Lower leg skin (tissue), 3 donors: ENCODE measurements around the gene TMEM209.

ENCODE experiments used
- POLR2A ChIP-seq, 2 donors: fragments of 450-650 bp; IDR thresholded peaks; one replicate each; pipeline ENCODE4 v1.6.1; 2016 to 2017; ENCODE audit warnings: antibody characterized with exemption in 2 of 2, mild to moderate bottlenecking in 1 of 2, moderate library complexity in 1 of 2
- TF ChIP-seq, protein P1 (sequence below), 3 donors: fragments of 450-650 bp; IDR thresholded peaks; one replicate each; pipeline ENCODE4 v1.5.1; 2016; ENCODE audit warnings: antibody characterized with exemption in 3 of 3, mild to moderate bottlenecking in 3 of 3, moderate library complexity in 2 of 3

DNA sequence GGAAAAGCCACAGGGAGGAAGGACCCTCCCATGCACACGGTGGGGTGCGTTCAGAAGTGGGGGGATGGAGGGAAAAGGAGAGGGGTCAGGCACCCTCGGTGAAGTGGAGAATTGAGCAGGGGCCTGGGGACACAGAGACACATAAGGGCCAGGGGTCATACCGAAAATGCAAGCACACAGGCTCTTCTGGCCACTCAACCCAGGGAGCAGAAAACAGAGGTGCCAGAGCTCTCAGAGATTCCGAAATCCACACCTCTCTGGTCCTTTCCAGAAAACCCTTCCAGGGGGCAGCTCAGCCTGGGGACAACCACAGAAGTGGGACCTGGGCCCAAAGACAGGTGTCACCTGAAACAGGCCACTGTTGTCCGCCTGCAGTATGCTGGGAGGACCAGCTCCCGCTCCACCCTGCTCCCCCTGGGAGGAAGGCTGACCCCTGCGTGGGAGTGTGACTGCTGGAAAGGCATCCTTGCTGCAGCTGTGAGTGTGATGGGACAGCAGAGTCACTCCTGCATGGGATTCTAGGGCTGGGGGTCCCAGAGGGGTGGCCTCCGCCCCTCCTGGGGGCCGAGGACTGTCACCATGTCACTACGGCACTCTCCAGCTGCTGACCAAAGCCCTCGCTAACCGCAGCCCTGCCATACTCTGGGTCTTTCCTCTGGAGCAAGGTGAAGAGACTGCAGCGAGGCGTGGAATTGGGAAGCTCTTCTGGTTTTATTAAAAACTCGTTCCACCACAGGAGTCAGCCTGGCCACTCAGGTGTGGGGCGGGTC, 63.1 kb downstream of the TMEM209 start:
- TF ChIP-seq, protein P1, sequence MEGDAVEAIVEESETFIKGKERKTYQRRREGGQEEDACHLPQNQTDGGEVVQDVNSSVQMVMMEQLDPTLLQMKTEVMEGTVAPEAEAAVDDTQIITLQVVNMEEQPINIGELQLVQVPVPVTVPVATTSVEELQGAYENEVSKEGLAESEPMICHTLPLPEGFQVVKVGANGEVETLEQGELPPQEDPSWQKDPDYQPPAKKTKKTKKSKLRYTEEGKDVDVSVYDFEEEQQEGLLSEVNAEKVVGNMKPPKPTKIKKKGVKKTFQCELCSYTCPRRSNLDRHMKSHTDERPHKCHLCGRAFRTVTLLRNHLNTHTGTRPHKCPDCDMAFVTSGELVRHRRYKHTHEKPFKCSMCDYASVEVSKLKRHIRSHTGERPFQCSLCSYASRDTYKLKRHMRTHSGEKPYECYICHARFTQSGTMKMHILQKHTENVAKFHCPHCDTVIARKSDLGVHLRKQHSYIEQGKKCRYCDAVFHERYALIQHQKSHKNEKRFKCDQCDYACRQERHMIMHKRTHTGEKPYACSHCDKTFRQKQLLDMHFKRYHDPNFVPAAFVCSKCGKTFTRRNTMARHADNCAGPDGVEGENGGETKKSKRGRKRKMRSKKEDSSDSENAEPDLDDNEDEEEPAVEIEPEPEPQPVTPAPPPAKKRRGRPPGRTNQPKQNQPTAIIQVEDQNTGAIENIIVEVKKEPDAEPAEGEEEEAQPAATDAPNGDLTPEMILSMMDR (IDR thresholded peaks at IDR 0.05): no peak
- TF ChIP-seq POLR2A (IDR thresholded peaks at IDR 0.05): no peak
